Omental fat pad (tissue), 4 donors: ENCODE data around the gene MED9. TPM values are rescaled to one million over a fixed set of nuclear protein-coding genes. Genes with fewer than 3 reads are reported as not detected.

ENCODE experiments used
- ATAC-seq: fragments of 150-250 bp; one replicate; pipeline ENCODE4 v1.9.1; 2016; ENCODE audit warnings: mild to moderate bottlenecking, moderate library complexity; ENCODE audit not compliant: low FRiP score
- DNase-seq: peaks from one replicate; pipeline ENCODE4 v3.0.0-alpha.2; 2019; ENCODE audit warnings: low spot score
- CTCF ChIP-seq, 3 donors: fragments of 450-650 bp; IDR thresholded peaks; one replicate each; pipeline ENCODE4 v1.5.1; 2016 to 2017; ENCODE audit warnings: antibody characterized with exemption in 3 of 3, mild to moderate bottlenecking in 3 of 3, moderate library complexity in 2 of 3
- total RNA-seq, 4 donors: library from RNA; depleted of rRNA; stranded (reverse); fragments of >200 nt; gene quantifications; one replicate each; pipeline ENCODE4 v1.1.0, GENCODE V29; 2016

Gene MED9
- total RNA-seq, 4 donors from 2014 or later, result 11.5 to 26.2 (median 16.2) TPM

DNA sequence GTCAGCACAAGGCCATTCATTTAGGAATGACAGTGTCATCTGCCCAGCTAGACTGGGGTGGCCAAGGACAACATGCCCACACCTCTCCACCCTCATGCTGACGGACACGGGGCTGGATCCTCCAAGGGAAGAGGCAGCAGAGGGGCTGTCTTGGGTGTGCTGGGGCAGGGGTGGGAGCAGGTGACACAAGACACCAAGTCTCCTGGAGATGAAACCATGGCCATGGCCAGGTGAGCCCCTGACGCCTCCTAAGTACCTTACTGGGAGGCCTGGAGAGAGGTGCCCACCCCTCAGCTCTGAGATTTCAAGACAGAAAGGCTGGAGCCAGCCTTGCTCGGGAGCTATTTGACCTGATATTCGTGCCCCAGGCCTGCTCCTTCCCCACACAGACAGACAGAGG lies 28.4 kb downstream of the MED9 start:
- no peak for TF ChIP-seq CTCF (IDR thresholded peaks at IDR 0.05)
- DNase-seq, result no peak
- ATAC-seq, result no peak

DNA sequence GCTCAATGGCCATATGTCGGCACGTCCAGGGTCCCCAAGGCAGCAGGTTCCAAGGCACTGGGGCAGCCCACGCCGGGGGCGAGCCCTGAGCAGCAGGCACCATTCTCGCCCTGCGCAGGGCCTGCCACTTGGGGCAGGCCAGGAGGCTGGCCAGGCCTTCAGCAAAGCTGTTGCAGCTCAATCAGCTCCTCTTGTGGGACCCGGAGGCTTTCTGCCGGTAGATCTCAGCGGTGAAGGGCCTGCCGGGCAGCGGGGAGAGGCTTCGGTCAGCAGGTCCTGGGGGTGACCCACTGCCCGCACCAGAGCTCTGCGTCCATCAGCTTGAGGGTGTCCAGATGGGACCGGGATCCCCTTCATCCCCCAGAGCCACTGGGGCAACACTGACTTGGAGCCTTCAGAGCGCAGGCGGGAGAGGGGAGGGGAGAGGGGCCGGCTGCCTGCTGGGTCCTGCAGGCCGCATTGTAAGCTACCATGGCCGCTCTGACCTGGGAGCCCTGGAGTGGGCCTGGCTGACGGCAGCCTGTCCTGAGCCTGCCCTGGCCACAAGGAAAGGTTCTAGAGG lies 28.9 kb downstream of the MED9 start:
- ATAC-seq (no peak), DNase-seq (no peak)
- TF ChIP-seq CTCF (IDR thresholded peaks at IDR 0.05), result no peak

GRCh38 chr17:17506181-17506741 lies 29.5 kb downstream of the MED9 start:
- no peak for DNase-seq
- ATAC-seq, result no peak

DNA sequence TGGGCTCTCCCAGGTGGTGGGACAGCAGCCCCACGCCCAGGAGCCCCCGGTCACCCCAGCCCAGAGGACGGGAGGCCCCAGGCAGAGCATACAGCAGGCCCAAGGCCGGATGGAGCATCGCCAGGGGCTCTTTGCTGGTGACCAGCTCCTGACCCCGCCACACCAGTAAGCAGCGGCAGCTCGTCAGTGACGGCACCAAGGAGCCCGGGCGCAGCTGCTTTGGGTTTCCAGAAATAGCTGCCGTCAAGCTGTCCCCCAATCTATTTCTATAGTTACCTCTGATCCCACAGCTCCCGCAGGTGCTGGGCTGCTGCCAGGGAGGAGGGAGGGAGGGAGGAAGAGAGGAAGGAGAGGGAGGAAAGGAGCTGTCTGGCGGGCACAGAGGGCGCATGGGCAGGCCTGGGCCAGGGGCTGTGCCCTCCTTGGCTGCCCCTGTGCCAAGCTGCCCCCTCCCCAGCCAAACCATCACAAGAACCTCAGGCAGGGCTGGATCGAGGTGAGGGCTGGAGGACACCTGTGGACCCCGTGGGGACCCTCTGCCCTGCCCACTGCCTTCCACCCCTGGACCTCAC lies 30.2 kb downstream of the MED9 start:
- no peak for TF ChIP-seq CTCF (IDR thresholded peaks at IDR 0.05)
- ATAC-seq (no peak), DNase-seq (no peak)

More at GRCh38 chr17:17506181-17506741, 29.5 kb downstream of the MED9 start:
- no peak for TF ChIP-seq CTCF (IDR thresholded peaks at IDR 0.05)

GRCh38 chr17:17507465-17508011 lies 30.7 kb downstream of the MED9 start:
- TF ChIP-seq CTCF (IDR thresholded peaks at IDR 0.05), result no peak
- no peak for ATAC-seq
- DNase-seq, result no peak

DNA sequence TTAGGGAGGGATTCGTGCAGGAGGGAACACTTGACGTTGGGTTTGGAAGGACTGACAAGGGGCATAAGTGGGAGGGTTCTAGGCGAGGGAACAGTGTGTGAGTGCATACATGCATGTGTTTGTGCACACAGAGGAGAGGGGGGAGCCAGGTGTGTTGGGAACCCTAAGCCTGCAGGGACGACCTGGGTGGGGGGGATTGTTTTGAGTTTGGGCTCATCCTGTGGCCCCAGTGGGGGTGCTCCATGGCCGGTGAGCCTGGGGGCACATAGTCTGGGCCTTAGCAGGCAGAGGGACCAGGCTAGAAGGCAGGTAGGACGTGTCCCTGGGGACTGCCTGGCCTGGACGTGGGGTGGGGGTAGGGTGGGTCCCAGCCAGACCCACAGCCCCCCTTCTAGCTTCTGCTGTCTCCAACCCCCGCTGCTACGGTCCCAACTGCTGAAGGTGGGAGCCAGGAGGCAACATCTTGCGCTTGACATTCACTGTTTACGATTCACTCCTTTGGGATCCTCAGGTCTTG lies 31.3 kb downstream of the MED9 start:
- TF ChIP-seq CTCF (IDR thresholded peaks at IDR 0.05), result no peak
- ATAC-seq, result no peak
- DNase-seq, result no peak
